RWPE2 (cell line): ENCODE results near the gene ZNF532.

ENCODE experiments used
- ATAC-seq: fragments of 200-7000 bp; cut with Tn5 transposase; 3 replicates; pipeline ENCODE4 v1.9.1; 2021; ENCODE audit warnings: low read depth
- DNase-seq: peaks from one replicate; pipeline ENCODE4 v3.0.0-alpha.2; 2020; ENCODE audit warnings: low spot score
- H3K27ac ChIP-seq: fragments of 450-650 bp; 2 replicates; pipeline ENCODE4 v1.5.1; 2017; ENCODE audit warnings: mild to moderate bottlenecking; ENCODE audit not compliant: poor library complexity, severe bottlenecking
- H3K27me3 ChIP-seq: fragments of 250-450 bp; sonication (Bioruptor Pico); 2 replicates; pipeline ENCODE4 v1.5.1; 2021; ENCODE audit warnings: mild to moderate bottlenecking, moderate library complexity; ENCODE audit not compliant: insufficient read depth, poor library complexity, severe bottlenecking
- H3K36me3 ChIP-seq: fragments of 250-450 bp; sonication (Bioruptor Pico); 2 replicates; pipeline ENCODE4 v1.5.1; 2020; ENCODE audit warnings: low read depth, mild to moderate bottlenecking, moderate library complexity
- H3K4me1 ChIP-seq: fragments of 250-450 bp; sonication (Bioruptor Pico); 2 replicates; pipeline ENCODE4 v1.5.1; 2021; ENCODE audit warnings: mild to moderate bottlenecking, moderate library complexity; ENCODE audit not compliant: insufficient read depth, poor library complexity, severe bottlenecking
- H3K4me3 ChIP-seq: fragments of 250-450 bp; sonication (Bioruptor Pico); 2 replicates; pipeline ENCODE4 v1.5.1; 2021; ENCODE audit warnings: mild to moderate bottlenecking, moderate library complexity; ENCODE audit not compliant: severe bottlenecking
- H3K9me3 ChIP-seq: fragments of 250-450 bp; sonication (Bioruptor Pico); 2 replicates; pipeline ENCODE4 v1.5.1; 2021; ENCODE audit warnings: mild to moderate bottlenecking, moderate library complexity; ENCODE audit not compliant: severe bottlenecking
- CTCF ChIP-seq: fragments of 450-650 bp; IDR thresholded peaks from one replicate; pipeline ENCODE4 v1.5.1; 2017; ENCODE audit warnings: mild to moderate bottlenecking, moderate library complexity; ENCODE audit not compliant: poor library complexity, severe bottlenecking

ZNF532 gene

DNA sequence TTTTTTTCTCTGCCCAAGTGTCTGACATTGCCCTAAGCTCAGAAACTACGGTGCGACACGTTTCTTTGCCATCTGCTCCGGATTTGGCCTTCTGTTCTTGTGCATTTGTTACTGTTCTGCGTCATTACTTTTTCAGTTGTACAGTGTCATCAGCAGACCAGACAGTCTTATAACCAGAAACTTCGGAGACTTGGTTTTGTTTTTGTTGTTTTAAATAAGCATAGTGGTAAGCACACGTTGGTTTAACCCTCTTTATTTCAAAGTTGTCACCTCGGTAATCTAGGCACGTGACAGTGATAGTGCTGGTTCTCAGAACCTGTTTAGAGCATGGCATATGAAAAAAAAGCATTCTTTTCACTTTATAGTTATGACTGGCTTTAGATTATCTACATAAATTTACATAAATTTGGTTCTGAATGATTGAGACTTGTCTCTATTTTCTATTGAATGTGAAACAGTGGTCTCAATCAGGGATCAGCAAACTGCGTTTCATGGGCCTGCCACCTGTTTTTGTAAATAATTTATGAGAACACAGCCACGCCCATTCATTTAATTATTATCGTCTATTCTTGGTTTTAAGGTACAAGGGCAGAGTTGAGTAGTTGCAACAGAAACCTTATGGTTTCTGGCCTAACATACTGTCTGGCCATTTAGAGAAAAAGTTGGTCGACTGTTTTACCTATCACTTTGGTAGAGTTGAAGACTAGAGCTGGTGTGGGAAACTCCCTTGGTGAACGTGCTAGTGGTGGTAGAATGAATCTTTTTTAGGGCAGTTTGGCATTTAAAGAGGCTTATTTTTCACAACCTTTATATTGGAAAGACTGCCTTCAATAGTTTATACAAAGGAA lies 106.5 kb downstream of the ZNF532 start:
- no peaks in the 10 kb centered on the region for H3K27me3 ChIP-seq
- ATAC-seq = no peak
- no peak for DNase-seq
- H3K4me3 ChIP-seq = no peak overlapping the region
- H3K27ac ChIP-seq = no peak overlapping the region
- H3K9me3 ChIP-seq = no peaks in the 10 kb centered on the region
- no peak for TF ChIP-seq CTCF
- H3K4me1 ChIP-seq = no peaks in the 10 kb centered on the region
- H3K36me3 ChIP-seq = no peaks in the 10 kb centered on the region; the same call in 1 of the 2 replicates

- no peak for TF ChIP-seq CTCF
- Histone ChIP-seq H3K9me3 (no peaks in the 10 kb centered on the region), H3K36me3 (no peaks in the 10 kb centered on the region), H3K27ac (no peak overlapping the region), H3K4me3 (no peak overlapping the region), H3K27me3 (no peaks in the 10 kb centered on the region), H3K4me1 (peaks cover 7% of the 10 kb centered on the region)
- ATAC-seq = no peak
- no peak for DNase-seq
These were observed 110.6 kb downstream of the ZNF532 start for GRCh38 chr18:58975296-58975695.

GRCh38 chr18:58975781-58976180 lies 111.1 kb downstream of the ZNF532 start:
- Histone ChIP-seq H3K27ac (no peak overlapping the region), H3K4me1 (peaks cover 7% of the 10 kb centered on the region), H3K9me3 (no peaks in the 10 kb centered on the region), H3K27me3 (no peaks in the 10 kb centered on the region), H3K36me3 (no peaks in the 10 kb centered on the region), H3K4me3 (no peak overlapping the region)
- no peak for ATAC-seq
- TF ChIP-seq CTCF = no peak
- DNase-seq = no peak

DNA sequence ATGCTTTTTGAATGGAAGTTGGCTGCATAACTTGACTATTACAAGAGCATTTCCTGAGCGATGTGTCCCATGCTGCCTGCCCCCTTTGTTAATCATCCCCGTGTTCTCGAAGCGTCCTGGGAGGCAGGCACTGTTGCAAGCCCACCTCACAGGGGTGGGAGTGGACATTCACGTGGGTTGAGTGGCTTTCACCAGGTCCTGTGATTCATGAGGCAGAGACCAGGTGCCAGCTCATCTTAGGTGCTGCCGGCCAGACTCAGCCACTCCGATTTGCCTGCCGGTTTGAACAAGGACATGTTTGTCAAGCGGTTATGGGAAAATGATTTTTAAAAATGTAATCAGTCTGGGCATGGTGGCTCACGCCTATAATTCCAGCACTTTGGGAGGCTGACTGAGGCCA lies 112.5 kb downstream of the ZNF532 start:
- H3K27me3 ChIP-seq = no peaks in the 10 kb centered on the region
- H3K9me3 ChIP-seq = no peaks in the 10 kb centered on the region
- H3K4me1 ChIP-seq = peaks cover 7% of the 10 kb centered on the region
- ATAC-seq = peak; percentile 59; the same call in 2 of the 3 replicates
- peaks cover 9% of the 10 kb centered on the region for H3K36me3 ChIP-seq
- no peak for TF ChIP-seq CTCF
- no peak for DNase-seq
- H3K27ac ChIP-seq = peak overlapping the region; percentile 9
- H3K4me3 ChIP-seq = no peak overlapping the region

DNA sequence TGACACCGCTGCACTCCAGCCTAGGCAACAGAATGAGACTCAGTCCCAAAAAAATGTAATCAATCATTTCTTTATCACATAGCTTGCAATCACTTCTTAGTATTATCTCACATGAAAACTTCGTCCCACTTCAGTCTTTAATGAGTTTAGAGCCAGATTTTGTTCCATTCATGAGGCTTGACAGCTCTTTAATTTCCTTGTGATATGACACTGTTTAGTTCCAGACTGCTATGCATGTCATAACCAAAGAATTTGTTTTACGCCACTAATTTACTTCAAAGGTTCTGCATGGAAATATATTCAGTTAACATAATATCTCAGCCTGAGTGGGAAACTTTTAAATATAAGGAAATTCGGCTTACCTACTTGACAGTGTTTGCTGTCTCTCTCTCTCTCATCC lies 113.1 kb downstream of the ZNF532 start:
- H3K36me3 ChIP-seq = peaks cover 9% of the 10 kb centered on the region
- peak overlapping the region; percentile 9 for H3K27ac ChIP-seq
- no peak for DNase-seq
- no peak for ATAC-seq
- TF ChIP-seq CTCF = no peak
- H3K4me3 ChIP-seq = no peak overlapping the region
- H3K27me3 ChIP-seq = no peaks in the 10 kb centered on the region
- no peaks in the 10 kb centered on the region for H3K9me3 ChIP-seq
- H3K4me1 ChIP-seq = peaks cover 7% of the 10 kb centered on the region
